HG03039 (cell line): ENCODE measurements around the gene NT5M.
A peak's percentile ranks its signal among the peaks of the same experiment; 100 is the strongest.
"Not testable (repeated sequence)": the region's sequence is repeated elsewhere in the genome, so short reads cannot be mapped to it uniquely, and the experiment has no call there.

Experiments
- ATAC-seq: cut with Tn5 transposase; IDR thresholded peaks from one replicate; pipeline ENCODE4 v1.9.1; 2021; ENCODE audit warnings: mild to moderate bottlenecking, moderate library complexity; ENCODE audit not compliant: unreplicated experiment

Gene NT5M

DNA sequence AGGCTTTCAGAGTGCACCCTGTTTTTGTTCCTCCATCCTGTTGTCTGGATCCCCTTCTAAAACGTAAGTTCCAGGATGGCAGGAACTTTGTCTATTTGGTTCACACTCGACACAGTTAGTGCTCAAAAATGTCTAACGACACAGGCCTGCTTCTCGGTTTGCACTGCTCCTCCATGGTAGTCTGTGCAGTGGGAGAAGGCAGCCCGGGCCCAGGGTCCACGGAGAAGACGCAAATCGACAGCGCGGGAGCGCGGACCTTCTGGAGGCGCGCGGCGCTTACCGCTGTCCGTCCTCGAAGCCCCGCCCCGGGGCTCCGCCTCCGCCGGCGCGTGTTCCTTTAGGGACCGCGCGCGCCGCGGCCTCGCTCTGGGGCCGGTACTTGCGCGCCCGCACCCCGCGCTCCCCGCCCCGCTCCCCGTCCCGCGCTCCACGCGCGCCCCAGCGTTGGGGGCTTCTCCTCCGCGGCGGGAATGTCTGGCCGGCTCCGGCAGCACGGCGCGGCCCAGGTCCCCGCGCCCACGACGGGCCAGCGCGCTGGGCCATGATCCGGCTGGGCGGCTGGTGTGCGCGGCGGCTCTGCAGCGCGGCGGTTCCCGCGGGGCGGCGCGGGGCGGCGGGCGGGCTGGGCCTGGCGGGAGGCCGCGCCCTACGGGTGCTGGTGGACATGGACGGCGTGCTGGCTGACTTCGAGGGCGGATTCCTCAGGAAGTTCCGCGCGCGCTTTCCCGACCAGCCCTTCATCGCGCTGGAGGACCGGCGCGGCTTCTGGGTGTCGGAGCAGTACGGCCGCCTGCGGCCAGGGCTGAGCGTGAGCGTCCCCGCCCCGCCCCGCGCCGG is at the start of gene NT5M:
NT5M (plus strand) TSS at position 364 of the 837 bp plus-strand sequence; CDS start at position 542, 178 bp downstream.
- peak; percentile 41 for ATAC-seq

GRCh38 chr17:17253406-17253805 is 49.8 kb upstream of the NT5M start:
- ATAC-seq, result no peak

- no peak for ATAC-seq
These were observed 49.1 kb upstream of the NT5M start for GRCh38 chr17:17254036-17254435.

- not testable (repeated sequence) for ATAC-seq
These were observed 47.5 kb upstream of the NT5M start for GRCh38 chr17:17255689-17256088.

- ATAC-seq, result no peak
These were observed 46.9 kb upstream of the NT5M start for GRCh38 chr17:17256316-17256715.

DNA sequence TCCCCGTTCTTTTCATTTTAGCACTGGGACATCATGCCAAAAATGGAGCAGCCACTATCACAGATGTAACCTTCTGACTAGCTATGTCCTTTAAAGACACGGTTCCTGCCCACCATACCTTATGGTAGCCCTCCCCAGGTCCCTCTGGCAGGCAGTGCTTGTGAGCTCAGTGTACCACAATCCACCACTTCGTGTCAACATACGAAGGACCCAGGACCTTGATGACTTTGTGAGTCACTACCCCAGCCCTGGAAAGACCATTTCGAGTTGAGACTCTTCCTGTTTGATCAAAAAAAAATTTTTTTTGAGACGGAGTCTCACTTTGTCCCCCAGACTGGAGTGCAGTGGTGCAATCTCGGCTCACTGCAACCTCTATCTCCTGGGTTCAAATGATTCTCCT is 45.2 kb upstream of the NT5M start:
- no peak for ATAC-seq

GRCh38 chr17:17258998-17259397 is 44.2 kb upstream of the NT5M start:
- ATAC-seq, result no peak

- ATAC-seq, result no peak
These were observed 38.7 kb upstream of the NT5M start for GRCh38 chr17:17264430-17264829.

- no peak for ATAC-seq
These were observed 33.0 kb upstream of the NT5M start for GRCh38 chr17:17269926-17270773.

DNA sequence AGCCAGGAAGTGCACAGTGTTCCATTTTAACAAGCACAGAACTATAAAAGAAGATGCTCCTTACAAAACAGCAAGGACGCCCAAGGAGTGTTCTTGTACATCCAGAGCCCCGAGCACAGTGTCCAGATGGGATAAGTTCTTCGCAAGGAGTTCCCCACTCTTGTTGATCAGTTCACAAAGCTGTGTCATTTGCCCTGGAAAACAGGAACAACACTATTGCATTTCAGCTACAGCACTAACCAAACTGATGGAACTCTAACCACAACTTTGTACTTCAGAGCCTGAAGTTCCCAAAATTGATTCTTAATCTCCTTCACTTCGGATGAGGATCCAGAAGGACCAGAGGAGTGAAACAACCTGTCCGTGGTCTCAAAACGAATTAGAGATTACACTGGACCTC is 27.2 kb upstream of the NT5M start:
- ATAC-seq, result no peak

DNA sequence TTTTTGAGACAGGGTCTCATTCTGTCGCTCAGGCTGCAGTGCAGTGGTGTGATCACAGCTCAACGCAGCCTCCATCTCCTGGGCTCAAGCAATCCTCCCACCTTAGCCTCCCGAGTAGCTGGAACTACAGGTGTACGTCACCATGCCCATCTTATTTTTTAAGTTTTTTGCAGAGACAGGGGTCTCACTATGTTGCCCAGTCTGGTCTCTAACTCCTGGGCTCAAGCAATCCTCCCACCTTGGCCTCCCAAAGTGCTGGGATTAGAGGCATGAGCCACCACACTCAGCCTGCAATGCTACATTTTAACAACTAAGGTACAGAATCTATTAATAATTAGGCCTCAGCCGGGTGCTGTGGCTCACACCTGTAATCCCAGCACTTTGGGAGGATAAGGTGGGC is 25.7 kb upstream of the NT5M start:
- ATAC-seq, result not testable (repeated sequence)

- no peak for ATAC-seq
These were observed 23.9 kb upstream of the NT5M start for GRCh38 chr17:17279316-17279715.

DNA sequence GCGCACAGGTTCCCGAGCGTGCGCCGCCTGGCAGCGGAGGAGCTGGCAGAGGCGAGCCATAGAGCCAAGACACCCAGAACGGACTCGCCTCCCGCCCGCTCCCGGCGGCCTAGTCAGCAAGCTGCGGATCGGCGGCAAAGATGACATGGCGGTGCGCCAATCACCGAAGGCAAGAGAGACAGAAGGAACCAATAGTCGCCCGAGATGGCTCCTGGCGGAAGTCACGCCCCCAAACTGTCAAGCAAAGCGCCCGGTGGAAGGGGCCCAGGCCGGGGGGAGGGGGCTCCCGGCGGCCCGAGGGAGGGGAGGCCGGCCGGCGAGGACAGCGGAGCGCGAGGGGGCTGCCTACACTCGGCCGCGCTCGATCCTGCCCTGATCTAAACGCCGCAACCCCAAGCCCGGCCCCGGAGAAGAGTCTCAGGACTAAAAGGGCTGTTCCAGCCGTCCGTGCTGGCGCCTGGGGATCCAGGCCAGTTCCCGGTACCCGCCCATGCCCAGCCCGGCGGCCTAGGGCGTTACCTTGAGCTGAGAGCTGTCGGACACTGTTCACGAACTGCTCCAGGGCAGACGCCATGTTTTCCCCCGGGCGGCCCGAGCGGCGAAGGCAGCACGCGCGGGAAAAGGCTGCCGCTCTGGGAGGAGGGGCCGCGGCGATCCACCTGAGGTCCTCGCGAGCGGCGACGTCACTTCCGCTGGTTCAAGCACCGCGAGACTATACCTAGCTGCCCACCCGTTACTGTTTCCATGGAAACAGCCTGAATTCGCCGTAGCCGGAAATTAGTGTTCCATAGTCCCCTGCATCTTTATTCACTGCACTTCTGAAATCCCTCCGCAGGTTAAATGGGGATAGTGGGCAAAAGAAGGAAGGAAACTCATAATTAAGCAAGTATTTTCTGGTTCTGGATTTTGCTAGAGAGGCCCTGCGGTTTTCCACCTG is 22.3 kb upstream of the NT5M start, which contains the start of gene COPS3:
COPS3 (minus strand) TSS at position 634 of the 937 bp plus-strand sequence; CDS start at position 574, 60 bp downstream.
- ATAC-seq, result peak; percentile 89

DNA sequence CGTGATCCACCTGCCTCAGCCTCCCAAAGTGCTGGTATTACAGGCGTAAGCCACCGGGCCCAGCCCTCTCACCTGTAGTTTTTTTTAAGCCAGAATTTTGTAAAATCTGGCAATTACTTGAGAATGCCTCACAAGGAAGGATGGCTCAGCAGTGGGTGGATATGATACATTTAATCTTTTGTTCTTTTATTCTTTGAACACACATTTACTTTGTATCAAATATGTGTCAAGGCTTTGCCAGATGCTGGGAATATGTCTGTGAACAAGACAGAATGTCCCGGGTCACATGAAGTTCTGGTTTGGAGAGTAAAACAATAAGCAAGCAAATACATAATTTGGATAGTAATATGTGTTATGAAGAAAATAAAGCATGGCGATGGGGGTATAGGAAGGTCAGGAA is 17.2 kb upstream of the NT5M start:
- no peak for ATAC-seq

- no peak for ATAC-seq
These were observed 14.1 kb upstream of the NT5M start for GRCh38 chr17:17289086-17289485.

DNA sequence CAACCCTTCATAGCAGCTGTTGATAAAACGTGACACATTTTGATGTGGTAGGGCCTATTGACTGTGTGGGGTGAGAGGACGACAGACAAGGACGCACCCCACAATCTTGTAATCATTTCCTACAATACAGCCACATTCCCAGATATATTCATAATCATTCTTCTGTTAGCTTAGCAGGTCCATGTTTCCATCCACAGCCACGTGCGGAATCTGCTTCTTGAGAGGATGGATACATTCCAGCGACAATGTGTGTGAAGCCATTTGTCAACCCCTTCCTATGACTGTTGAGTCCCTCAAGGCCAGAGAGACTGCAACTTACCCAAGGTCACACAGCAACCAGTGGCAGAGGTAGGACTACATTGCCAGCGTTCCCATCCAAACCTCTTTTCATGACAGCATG is 13.5 kb upstream of the NT5M start:
- no peak for ATAC-seq

DNA sequence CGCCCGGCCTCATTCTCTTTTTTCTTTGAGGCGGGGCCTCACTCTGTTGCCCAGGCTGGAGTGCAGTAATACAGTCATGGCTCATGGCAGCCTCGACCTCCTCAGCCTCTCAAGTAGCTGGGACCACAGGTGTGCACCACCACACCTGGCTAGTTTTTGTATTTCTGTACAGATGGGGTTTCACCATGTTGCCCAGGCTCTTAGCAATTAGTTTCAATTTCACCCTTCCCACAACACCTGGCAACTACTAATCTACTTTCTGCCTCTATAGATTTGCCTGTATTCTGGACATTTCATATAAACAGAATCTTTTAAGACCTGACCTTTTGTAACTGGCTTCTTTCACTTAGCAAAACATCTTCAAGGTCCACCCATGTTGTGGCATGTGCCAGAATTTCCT is 8.0 kb upstream of the NT5M start:
- ATAC-seq, result no peak

DNA sequence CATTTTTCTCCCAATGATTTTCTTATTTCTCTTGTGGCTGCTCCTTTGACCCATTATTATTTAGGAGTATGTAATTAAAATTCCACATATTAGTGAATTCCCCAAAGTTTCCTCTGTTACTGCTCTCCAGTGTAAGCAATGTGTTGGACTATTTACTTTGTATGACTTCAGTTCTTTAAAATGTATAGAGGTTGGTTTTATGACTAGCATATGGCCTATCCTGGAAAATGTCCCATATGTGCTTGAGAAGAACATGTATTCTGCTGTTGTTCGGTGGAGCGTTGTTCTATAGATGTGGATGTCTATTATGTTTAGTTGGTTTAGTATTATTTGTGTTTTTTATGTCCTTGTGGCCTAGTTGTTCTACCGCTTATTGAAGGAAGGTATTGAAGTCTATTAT is 6.0 kb upstream of the NT5M start:
- no peak for ATAC-seq

DNA sequence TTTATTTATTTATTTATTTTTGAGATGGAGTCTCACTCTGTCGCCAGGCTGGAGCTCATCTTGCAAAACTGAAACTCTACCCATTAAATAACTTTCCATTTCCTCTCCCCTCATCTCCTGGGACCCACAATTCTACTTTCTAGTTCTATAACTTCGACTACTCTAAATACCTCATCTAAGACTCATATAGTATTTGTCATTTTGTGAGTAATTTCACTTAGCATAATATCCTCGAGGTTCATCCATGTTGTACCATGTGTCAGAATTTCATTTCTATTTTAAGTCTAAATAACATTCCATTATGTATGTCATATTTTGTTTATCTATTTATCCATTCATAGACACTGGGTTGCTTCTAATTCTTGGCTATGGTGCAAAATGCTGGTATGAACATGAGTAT is 5.1 kb upstream of the NT5M start:
- ATAC-seq, result no peak

DNA sequence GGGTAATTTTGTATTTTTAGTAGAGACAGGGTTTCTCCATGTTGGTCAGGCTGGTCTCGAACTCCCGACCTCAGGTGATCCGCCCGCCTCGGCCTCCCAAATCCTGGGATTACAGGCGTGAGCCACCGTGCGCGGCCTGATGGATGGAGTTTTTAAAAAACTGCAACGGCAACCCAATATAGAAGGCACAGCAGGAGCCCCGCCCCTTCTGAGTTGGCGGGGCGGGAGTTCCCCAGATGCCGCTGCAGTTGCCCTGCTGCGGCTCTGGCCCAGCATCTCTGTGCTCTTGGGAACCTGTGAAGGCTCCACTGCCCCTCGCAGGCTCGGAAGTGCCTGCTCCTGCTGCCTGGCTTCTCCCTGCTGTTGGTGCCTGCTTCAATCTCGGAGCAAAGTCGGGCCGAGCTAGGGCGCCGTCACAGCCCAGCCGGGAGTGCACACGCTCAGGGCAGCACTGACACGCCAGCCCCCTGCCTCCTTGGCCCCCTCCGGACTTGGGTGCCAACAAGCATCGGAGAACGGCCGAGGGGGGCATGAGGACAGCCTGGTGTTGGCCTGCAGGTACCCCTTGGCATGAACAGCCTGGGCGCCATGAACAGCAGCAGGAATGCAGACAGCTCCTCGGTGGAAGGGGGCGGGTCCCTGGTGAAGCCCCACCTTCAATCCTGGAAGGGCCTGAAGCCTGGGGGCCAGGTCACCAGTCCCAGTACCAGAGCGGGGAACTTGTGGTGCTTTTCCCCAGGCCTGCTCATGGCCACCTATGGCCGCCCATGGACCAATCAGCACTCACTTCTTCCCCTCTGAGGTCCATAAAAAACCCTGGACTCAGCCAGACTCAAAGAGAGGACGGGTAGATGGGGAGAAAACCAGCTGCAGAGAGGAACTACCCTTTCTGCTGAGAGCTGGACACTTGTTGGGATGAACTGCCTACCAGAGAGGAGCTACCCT is 2.3 kb upstream of the NT5M start:
- ATAC-seq, result no peak
